H9 (cell line): ENCODE measurements around the gene OSBP2. TPM values are rescaled to one million over a fixed set of nuclear protein-coding genes. Genes with fewer than 3 reads are reported as not detected.

Experiments
- DNase-seq: peaks from one replicate; pipeline ENCODE4 v3.0.0-alpha.2; 2017
- H2AFZ ChIP-seq: one replicate; pipeline ENCODE4 v1.6.1; 2013; ENCODE audit warnings: mild to moderate bottlenecking, low read length, control low read depth, moderate library complexity
- H2AK5ac ChIP-seq: 2 replicates; pipeline ENCODE4 v1.6.1; 2013; ENCODE audit warnings: low read length, control low read depth, mixed read lengths; ENCODE audit not compliant: insufficient read length
- H2BK120ac ChIP-seq: one replicate; pipeline ENCODE4 v1.6.1; 2013; ENCODE audit warnings: low read depth, mild to moderate bottlenecking, low read length, control low read depth, inconsistent platforms; ENCODE audit not compliant: poor library complexity, severe bottlenecking
- H2BK12ac ChIP-seq: 2 replicates; pipeline ENCODE4 v1.6.1; 2013; ENCODE audit warnings: low read length, control low read depth, mixed read lengths, low read depth; ENCODE audit not compliant: insufficient read length
- H2BK15ac ChIP-seq: 2 replicates; pipeline ENCODE4 v1.6.1; 2013; ENCODE audit warnings: low read depth, low read length, control low read depth
- H2BK20ac ChIP-seq: one replicate; pipeline ENCODE4 v1.6.1; 2013; ENCODE audit warnings: low read depth, mild to moderate bottlenecking, low read length, control low read depth, inconsistent platforms; ENCODE audit not compliant: poor library complexity, severe bottlenecking
- H2BK5ac ChIP-seq: 2 replicates; pipeline ENCODE4 v1.6.1; 2013; ENCODE audit warnings: low read length, control low read depth, mixed read lengths; ENCODE audit not compliant: insufficient read length
- H3K14ac ChIP-seq: 2 replicates; pipeline ENCODE4 v1.6.1; 2013; ENCODE audit warnings: low read length, control low read depth; ENCODE audit not compliant: insufficient read depth
- H3K18ac ChIP-seq: 2 replicates; pipeline ENCODE4 v1.6.1; 2013; ENCODE audit warnings: low read depth, mild to moderate bottlenecking, mixed read lengths, low read length, control low read depth; ENCODE audit not compliant: insufficient read length
- H3K23ac ChIP-seq: 2 replicates; pipeline ENCODE4 v1.6.1; 2013; ENCODE audit warnings: low read length, control low read depth, mixed read lengths, low read depth; ENCODE audit not compliant: insufficient read length
- H3K23me2 ChIP-seq: 2 replicates; pipeline ENCODE4 v1.6.1; 2013; ENCODE audit warnings: low read depth, mild to moderate bottlenecking, mixed read lengths, low read length, control low read depth; ENCODE audit not compliant: insufficient read length, poor library complexity, severe bottlenecking
- H3K27ac ChIP-seq: 2 replicates; pipeline ENCODE4 v1.5.1; 2013; ENCODE audit warnings: low read length, control low read depth, mixed read lengths, low read depth; ENCODE audit not compliant: insufficient read length
- H3K27me3 ChIP-seq: 2 replicates; pipeline ENCODE4 v1.6.1; 2013; ENCODE audit warnings: low read length, control low read depth, inconsistent platforms; ENCODE audit not compliant: insufficient read depth
- H3K4ac ChIP-seq: 2 replicates; pipeline ENCODE4 v1.6.1; 2013; ENCODE audit warnings: low read depth, mild to moderate bottlenecking, control low read depth, inconsistent platforms, low read length, moderate library complexity
- H3K4me1 ChIP-seq: 2 replicates; pipeline ENCODE4 v1.6.1; 2013; ENCODE audit warnings: low read length, control low read depth, inconsistent platforms; ENCODE audit not compliant: insufficient read depth
- H3K4me2 ChIP-seq: 2 replicates; pipeline ENCODE4 v1.6.1; 2013; ENCODE audit warnings: low read length, control low read depth, mixed read lengths; ENCODE audit not compliant: insufficient read length, insufficient read depth
- H3K56ac ChIP-seq: 2 replicates; pipeline ENCODE4 v1.6.1; 2013; ENCODE audit warnings: low read depth, mild to moderate bottlenecking, mixed read lengths, low read length, control low read depth; ENCODE audit not compliant: insufficient read length
- H3K79me1 ChIP-seq: 2 replicates; pipeline ENCODE4 v1.6.1; 2013; ENCODE audit warnings: low read depth, mild to moderate bottlenecking, moderate library complexity, low read length, control low read depth, inconsistent platforms; ENCODE audit not compliant: insufficient read depth, poor library complexity, severe bottlenecking
- H3K79me2 ChIP-seq: 2 replicates; pipeline ENCODE4 v1.6.1; 2013; ENCODE audit warnings: low read length, control low read depth, inconsistent platforms; ENCODE audit not compliant: insufficient read depth
- H3K9ac ChIP-seq: 2 replicates; pipeline ENCODE4 v1.6.1; 2013; ENCODE audit warnings: low read length, control low read depth, mixed read lengths; ENCODE audit not compliant: insufficient read length; ENCODE audit errors: extremely low read depth
- H3K9me3 ChIP-seq: one replicate; pipeline ENCODE4 v1.6.1; 2013; ENCODE audit warnings: low read depth, low read length, inconsistent platforms; ENCODE audit not compliant: control insufficient read depth
- H3T11ph ChIP-seq: one replicate; pipeline ENCODE4 v1.6.1; 2013; ENCODE audit warnings: mild to moderate bottlenecking, low read length, control low read depth, inconsistent platforms
- H4K20me1 ChIP-seq: one replicate; pipeline ENCODE4 v1.6.1; 2013; ENCODE audit not compliant: control insufficient read depth, insufficient read length, insufficient read depth
- H4K5ac ChIP-seq: 2 replicates; pipeline ENCODE4 v1.6.1; 2013; ENCODE audit warnings: low read depth, mild to moderate bottlenecking, mixed read lengths, low read length, control low read depth; ENCODE audit not compliant: insufficient read length
- H4K8ac ChIP-seq: replicated peaks from 2 replicates; pipeline ENCODE4 v1.6.1; 2013; ENCODE audit warnings: low read length, control low read depth, mixed read lengths, low read depth; ENCODE audit not compliant: insufficient read length
- H4K91ac ChIP-seq: 2 replicates; pipeline ENCODE4 v1.6.1; 2013; ENCODE audit warnings: low read depth, mild to moderate bottlenecking, moderate library complexity, mixed read lengths, low read length, control low read depth; ENCODE audit not compliant: insufficient read length
- H3K27ac Mint-ChIP-seq, 3 experiments: 2 replicates in 2 of 3; 3 replicates in 1 of 3; pipeline ENCODE4 v1.8.0; 2020 to 2021; ENCODE audit warnings: mixed read lengths in 3 of 3, mild to moderate bottlenecking in 1 of 3, moderate library complexity in 1 of 3
- H3K27me3 Mint-ChIP-seq: 2 replicates; pipeline ENCODE4 v1.8.0; 2021; ENCODE audit warnings: low read depth, mild to moderate bottlenecking, moderate library complexity, mixed read lengths
- H3K36me3 Mint-ChIP-seq, 3 experiments: 2 replicates in 2 of 3; 3 replicates in 1 of 3; pipeline ENCODE4 v1.8.0; 2020 to 2021; ENCODE audit warnings: low read depth in 3 of 3, mixed read lengths in 3 of 3; ENCODE audit not compliant: insufficient read depth in 1 of 3
- H3K4me1 Mint-ChIP-seq, 2 experiments: 2 replicates each; pipeline ENCODE4 v1.8.0; 2020; ENCODE audit warnings: mixed read lengths in 2 of 2
- H3K4me3 Mint-ChIP-seq, 2 experiments: 2 replicates in 1 of 2; 3 replicates in 1 of 2; pipeline ENCODE4 v1.8.0; 2020 to 2021; ENCODE audit warnings: mild to moderate bottlenecking in 2 of 2, mixed read lengths in 2 of 2, moderate library complexity in 1 of 2
- H3K9me3 Mint-ChIP-seq, 2 experiments: 2 replicates in 1 of 2; 3 replicates in 1 of 2; pipeline ENCODE4 v1.8.0; 2020; ENCODE audit warnings: mild to moderate bottlenecking in 2 of 2, mixed read lengths in 2 of 2, moderate library complexity in 1 of 2
- CTCF ChIP-seq: fragments of 200-600 bp; sonication (generic); conservative IDR thresholded peaks from 3 replicates; pipeline ENCODE4 v1.8.0; 2021; ENCODE audit warnings: antibody characterized with exemption, mild to moderate bottlenecking
- WGBS: extraction: QIAGEN DNeasy Blood & Tissue Kit; methylation state at CpG from one replicate; pipeline ENCODE4 v1.1.7; 2013; ENCODE audit warnings: missing lambda C conversion rate, low lambda C conversion rate, mixed read lengths; ENCODE audit not compliant: insufficient read length; ENCODE audit errors: extremely low coverage; 5-methylcytosine and 5-hydroxymethylcytosine counted together
- total RNA-seq: library from RNA; stranded (reverse); gene quantifications from 2 replicates; pipeline ENCODE4 v1.2.1, GENCODE V29; 2021

The OSBP2 gene
- total RNA-seq, 1 experiment from 2014 or later: 3.4 TPM

GRCh38 chr22:30824096-30824495 is 129.4 kb downstream of the OSBP2 start:
- H3K27ac ChIP-seq: no peak overlapping the region
- no peak overlapping the region for H3K18ac ChIP-seq
- H4K91ac ChIP-seq: no peak overlapping the region
- no peaks in the 10 kb centered on the region for H4K20me1 ChIP-seq
- no peak for TF ChIP-seq CTCF
- H3K23ac ChIP-seq: no peak overlapping the region
- H3K14ac ChIP-seq: no peak overlapping the region
- H2BK15ac ChIP-seq: no peak overlapping the region
- peaks cover 39% of the 10 kb centered on the region for H3K27me3 Mint-ChIP-seq
- H3K9ac ChIP-seq: no peak overlapping the region
- H3K79me2 ChIP-seq: no peaks in the 10 kb centered on the region
- H3K4ac ChIP-seq: no peak overlapping the region
- H2BK12ac ChIP-seq: no peak overlapping the region
- H2AFZ ChIP-seq: no peak overlapping the region
- H2BK20ac ChIP-seq: no peak overlapping the region
- H3T11ph ChIP-seq: no peak overlapping the region
- no CpG with 5 or more reads among the region's 8 CpGs for WGBS
- H3K4me1 ChIP-seq: no peaks in the 10 kb centered on the region
- H4K8ac ChIP-seq: no peak overlapping the region
- H3K27me3 ChIP-seq: peaks cover 4% of the 10 kb centered on the region; the same call in 1 of the 2 replicates
- H3K9me3 Mint-ChIP-seq: no peaks in the 10 kb centered on the region
- no peak overlapping the region for H3K56ac ChIP-seq
- H2AK5ac ChIP-seq: no peak overlapping the region
- H3K23me2 ChIP-seq: peaks cover 10% of the 10 kb centered on the region
- no peak overlapping the region for H3K4me3 Mint-ChIP-seq
- H3K27ac Mint-ChIP-seq: no peak overlapping the region
- H3K79me1 ChIP-seq: no peaks in the 10 kb centered on the region
- no peaks in the 10 kb centered on the region for H3K36me3 Mint-ChIP-seq
- H4K5ac ChIP-seq: no peak overlapping the region
- no peaks in the 10 kb centered on the region for H3K9me3 ChIP-seq
- H3K4me2 ChIP-seq: no peak overlapping the region
- no peak for DNase-seq
- H2BK120ac ChIP-seq: no peak overlapping the region
- H2BK5ac ChIP-seq: no peak overlapping the region
- H3K4me1 Mint-ChIP-seq: peaks cover 3 to 6% of the 10 kb centered on the region in 2 experiments; a peak in 3 of 4 replicates
